ENCODE measurements around the gene MRPL42. TPM values are rescaled to one million over a fixed set of nuclear protein-coding genes. Genes with fewer than 3 reads are reported as not detected.

MRPL42 gene
- total RNA-seq, 1 experiment from 2014 or later = 61.0 TPM

- Histone ChIP-seq H3K9me3 (ENCODE audit: insufficient read depth, low read depth) (no peaks in the 10 kb centered on the region), H3K79me2 (ENCODE audit: low read depth) (no peaks in the 10 kb centered on the region), H3F3A (ENCODE audit: insufficient read depth, low read depth) (peaks cover 6% of the 10 kb centered on the region; the same call in 1 of the 2 replicates), H3K27ac (no peak overlapping the region), H3K4me1 (replicated peaks; ENCODE audit: insufficient read depth) (no peaks in the 10 kb centered on the region), H3K36me3 (ENCODE audit: low read depth) (no peaks in the 10 kb centered on the region), H2AFZ (no peak overlapping the region), H3K4me2 (no peak overlapping the region), H4K20me1 (ENCODE audit: insufficient read depth) (no peaks in the 10 kb centered on the region), H3K27me3 (ENCODE audit: insufficient read depth, low read depth) (no peaks in the 10 kb centered on the region), H3K4me3 (no peak overlapping the region), H3K9me2 (ENCODE audit: insufficient read depth) (no peaks in the 10 kb centered on the region)
- TF ChIP-seq, protein P1, sequence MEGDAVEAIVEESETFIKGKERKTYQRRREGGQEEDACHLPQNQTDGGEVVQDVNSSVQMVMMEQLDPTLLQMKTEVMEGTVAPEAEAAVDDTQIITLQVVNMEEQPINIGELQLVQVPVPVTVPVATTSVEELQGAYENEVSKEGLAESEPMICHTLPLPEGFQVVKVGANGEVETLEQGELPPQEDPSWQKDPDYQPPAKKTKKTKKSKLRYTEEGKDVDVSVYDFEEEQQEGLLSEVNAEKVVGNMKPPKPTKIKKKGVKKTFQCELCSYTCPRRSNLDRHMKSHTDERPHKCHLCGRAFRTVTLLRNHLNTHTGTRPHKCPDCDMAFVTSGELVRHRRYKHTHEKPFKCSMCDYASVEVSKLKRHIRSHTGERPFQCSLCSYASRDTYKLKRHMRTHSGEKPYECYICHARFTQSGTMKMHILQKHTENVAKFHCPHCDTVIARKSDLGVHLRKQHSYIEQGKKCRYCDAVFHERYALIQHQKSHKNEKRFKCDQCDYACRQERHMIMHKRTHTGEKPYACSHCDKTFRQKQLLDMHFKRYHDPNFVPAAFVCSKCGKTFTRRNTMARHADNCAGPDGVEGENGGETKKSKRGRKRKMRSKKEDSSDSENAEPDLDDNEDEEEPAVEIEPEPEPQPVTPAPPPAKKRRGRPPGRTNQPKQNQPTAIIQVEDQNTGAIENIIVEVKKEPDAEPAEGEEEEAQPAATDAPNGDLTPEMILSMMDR (conservative IDR thresholded peaks at IDR 0.05) = no peak
- TF ChIP-seq EZH2 (IDR thresholded peaks at IDR 0.05; ENCODE audit: low read depth) = no peak
- CTCF ChIA-PET = no interaction called here
- DNase-seq = no peak
- POLR2A ChIA-PET (ENCODE audit: unreplicated experiment) = no interaction called here
- intact Hi-C loops (cut with micrococcal nuclease; ENCODE audit: unreplicated experiment) = no loop called here
- no TSS peak for BruUV-seq (replicated peaks)
These were observed 15.7 kb upstream of the MRPL42 start for GRCh38 chr12:93451423-93452158.

GRCh38 chr12:93453633-93454032 lies 13.7 kb upstream of the MRPL42 start:
- DNase-seq = no peak

GRCh38 chr12:93456077-93456476 lies 11.2 kb upstream of the MRPL42 start:
- Histone ChIP-seq H3K9me3 (ENCODE audit: insufficient read depth, low read depth) (no peaks in the 10 kb centered on the region), H3K79me2 (ENCODE audit: low read depth) (no peaks in the 10 kb centered on the region), H3K4me3 (no peak overlapping the region), H3K4me1 (replicated peaks; ENCODE audit: insufficient read depth) (no peaks in the 10 kb centered on the region), H2AFZ (no peak overlapping the region), H3K27ac (no peak overlapping the region), H3K4me2 (no peak overlapping the region), H3K9me2 (ENCODE audit: insufficient read depth) (no peaks in the 10 kb centered on the region), H3K27me3 (ENCODE audit: insufficient read depth, low read depth) (no peaks in the 10 kb centered on the region), H4K20me1 (ENCODE audit: insufficient read depth) (no peaks in the 10 kb centered on the region), H3K36me3 (ENCODE audit: low read depth) (no peaks in the 10 kb centered on the region), H3F3A (ENCODE audit: insufficient read depth, low read depth) (no peaks in the 10 kb centered on the region)
- intact Hi-C loops (cut with micrococcal nuclease; ENCODE audit: unreplicated experiment) = no loop called here
- BruUV-seq (replicated peaks) = no TSS peak
- ChIA-PET POLR2A (ENCODE audit: unreplicated experiment) (interaction anchor here (0.6 kb wide), 1 partner anchor 212 kb away, joined by 3 read pairs; no protein-coding TSS in a partner anchor), CTCF (no interaction called here)
- TF ChIP-seq EZH2 (IDR thresholded peaks at IDR 0.05; ENCODE audit: low read depth) = no peak
- TF ChIP-seq, protein P1 (conservative IDR thresholded peaks at IDR 0.05) = no peak
- no peak for DNase-seq

More at GRCh38 chr12:93453633-93454032, 13.7 kb upstream of the MRPL42 start:
- no peak overlapping the region for H3K4me2 ChIP-seq
- H3F3A ChIP-seq (ENCODE audit: insufficient read depth, low read depth) = no peaks in the 10 kb centered on the region
- H4K20me1 ChIP-seq (ENCODE audit: insufficient read depth) = no peaks in the 10 kb centered on the region
- H3K36me3 ChIP-seq (ENCODE audit: low read depth) = no peaks in the 10 kb centered on the region
- POLR2A ChIA-PET (ENCODE audit: unreplicated experiment) = no interaction called here
- intact Hi-C loops (cut with micrococcal nuclease; ENCODE audit: unreplicated experiment) = no loop called here
- H2AFZ ChIP-seq = no peak overlapping the region
- H3K27ac ChIP-seq = no peak overlapping the region
- BruUV-seq (replicated peaks) = no TSS peak
- H3K79me2 ChIP-seq (ENCODE audit: low read depth) = no peaks in the 10 kb centered on the region
- no peak for TF ChIP-seq EZH2 (IDR thresholded peaks at IDR 0.05; ENCODE audit: low read depth)
- TF ChIP-seq, protein P1 (conservative IDR thresholded peaks at IDR 0.05) = no peak
- CTCF ChIA-PET = no interaction called here
- H3K4me1 ChIP-seq (replicated peaks; ENCODE audit: insufficient read depth) = no peaks in the 10 kb centered on the region
- no peaks in the 10 kb centered on the region for H3K9me3 ChIP-seq (ENCODE audit: insufficient read depth, low read depth)
- H3K27me3 ChIP-seq (ENCODE audit: insufficient read depth, low read depth) = no peaks in the 10 kb centered on the region
- no peaks in the 10 kb centered on the region for H3K9me2 ChIP-seq (ENCODE audit: insufficient read depth)
- no peak overlapping the region for H3K4me3 ChIP-seq

Measured in PC-9 (cell line).